K562 treated with DMSO at 1 percent for 24 hours (cell line): ENCODE results near the gene C3orf20. TPM values are rescaled to one million over a fixed set of nuclear protein-coding genes. Genes with fewer than 3 reads are reported as not detected.

Source experiments
- total RNA-seq: library from RNA; unstranded; fragments of 300-600 nt; gene quantifications from 2 replicates; pipeline ENCODE4 v1.2.3, GENCODE V29; 2022; ENCODE audit warnings: low read depth; ENCODE audit not compliant: insufficient read depth

Gene C3orf20
- total RNA-seq: 0.12 TPM in 1 of 2 replicates, not detected in the other

GRCh38 chr3:14674841-14675240 lies at the start of gene C3orf20:
Gene C3orf20, plus strand, starts transcription at chr3:14675141. Its CDS starts 7,573 bp downstream, at chr3:14682714.

GRCh38 chr3:14651440-14652251 lies 23.3 kb upstream of the C3orf20 start, which contains the start of gene CCDC174:
Gene CCDC174, plus strand, starts transcription at chr3:14651762. Its CDS starts 75 bp downstream, at chr3:14651837.

GRCh38 chr3:14818804-14819500 lies 144.0 kb downstream of the C3orf20 start, which contains the start of gene FGD5:
Gene FGD5, plus strand, starts transcription at chr3:14818962. Its CDS starts 110 bp downstream, at chr3:14819072.

Other genes starting within 250 kb of the C3orf20 start
- gene GRIP2, start 134.8 kb upstream of the C3orf20 start, total RNA-seq: not detected in 2 replicates
- 15.5 and 25.8 TPM in 2 replicates for gene CCDC174, start 23.4 kb upstream of the C3orf20 start, total RNA-seq
- 0.13 TPM in 1 of 2 replicates, not detected in the other for gene FGD5, start 143.8 kb downstream of the C3orf20 start, total RNA-seq